Measurements from ENCODE around the gene TTLL9. TPM values are rescaled to one million over a fixed set of nuclear protein-coding genes. Genes with fewer than 3 reads are reported as not detected.

The TTLL9 gene
- total and polyA plus RNA-seq, 7 donors: 0.15 to 1.1 TPM; not detected in 5

DNA sequence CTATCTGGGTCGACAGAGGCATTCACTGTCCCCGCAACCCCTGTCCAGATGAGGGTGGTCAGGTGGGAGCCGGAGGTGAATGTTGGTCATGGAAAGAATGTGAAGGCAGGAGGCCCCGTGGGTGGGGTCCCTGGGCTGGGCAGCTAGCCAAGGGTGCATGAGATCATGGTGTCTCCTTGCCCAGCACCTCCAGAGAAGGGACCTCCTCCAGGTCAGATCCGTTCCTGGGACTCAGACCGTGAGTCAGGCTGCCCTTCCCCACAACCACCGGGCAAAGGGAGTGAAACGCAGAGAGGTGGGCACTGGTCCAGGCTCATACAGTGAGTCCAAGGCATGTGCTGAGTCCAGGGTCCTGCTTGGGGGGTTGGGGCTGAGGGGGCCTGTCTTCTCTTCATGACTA lies 28.5 kb upstream of the TTLL9 start:
- Histone ChIP-seq H3K27me3 (no peaks in the 10 kb centered on the region), H3K27ac (peak overlapping the region in 1 of 4 donors; percentile 23), H3K4me3 (no peak overlapping the region), H3K4me1 (peaks cover 0 to 1% (median 0%) of the 10 kb centered on the region in 4 donors), H3K9me3 (no peaks in the 10 kb centered on the region), H3K36me3 (no peaks in the 10 kb centered on the region)
- WGBS, 2 donors: 45 to 58% methylated on average over 8 of the region's 8 CpGs
- DNase-seq: peak; percentile 60
- TF ChIP-seq, protein P1, sequence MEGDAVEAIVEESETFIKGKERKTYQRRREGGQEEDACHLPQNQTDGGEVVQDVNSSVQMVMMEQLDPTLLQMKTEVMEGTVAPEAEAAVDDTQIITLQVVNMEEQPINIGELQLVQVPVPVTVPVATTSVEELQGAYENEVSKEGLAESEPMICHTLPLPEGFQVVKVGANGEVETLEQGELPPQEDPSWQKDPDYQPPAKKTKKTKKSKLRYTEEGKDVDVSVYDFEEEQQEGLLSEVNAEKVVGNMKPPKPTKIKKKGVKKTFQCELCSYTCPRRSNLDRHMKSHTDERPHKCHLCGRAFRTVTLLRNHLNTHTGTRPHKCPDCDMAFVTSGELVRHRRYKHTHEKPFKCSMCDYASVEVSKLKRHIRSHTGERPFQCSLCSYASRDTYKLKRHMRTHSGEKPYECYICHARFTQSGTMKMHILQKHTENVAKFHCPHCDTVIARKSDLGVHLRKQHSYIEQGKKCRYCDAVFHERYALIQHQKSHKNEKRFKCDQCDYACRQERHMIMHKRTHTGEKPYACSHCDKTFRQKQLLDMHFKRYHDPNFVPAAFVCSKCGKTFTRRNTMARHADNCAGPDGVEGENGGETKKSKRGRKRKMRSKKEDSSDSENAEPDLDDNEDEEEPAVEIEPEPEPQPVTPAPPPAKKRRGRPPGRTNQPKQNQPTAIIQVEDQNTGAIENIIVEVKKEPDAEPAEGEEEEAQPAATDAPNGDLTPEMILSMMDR (IDR thresholded peaks at IDR 0.05): no peak
- TF ChIP-seq POLR2A (IDR thresholded peaks at IDR 0.05): no peak
- no peak for TF ChIP-seq POLR2AphosphoS5 (IDR thresholded peaks at IDR 0.05)
- no peak for TF ChIP-seq EP300 (IDR thresholded peaks at IDR 0.05)
- intact Hi-C loops (cut with DNase I): no loop called here

DNA sequence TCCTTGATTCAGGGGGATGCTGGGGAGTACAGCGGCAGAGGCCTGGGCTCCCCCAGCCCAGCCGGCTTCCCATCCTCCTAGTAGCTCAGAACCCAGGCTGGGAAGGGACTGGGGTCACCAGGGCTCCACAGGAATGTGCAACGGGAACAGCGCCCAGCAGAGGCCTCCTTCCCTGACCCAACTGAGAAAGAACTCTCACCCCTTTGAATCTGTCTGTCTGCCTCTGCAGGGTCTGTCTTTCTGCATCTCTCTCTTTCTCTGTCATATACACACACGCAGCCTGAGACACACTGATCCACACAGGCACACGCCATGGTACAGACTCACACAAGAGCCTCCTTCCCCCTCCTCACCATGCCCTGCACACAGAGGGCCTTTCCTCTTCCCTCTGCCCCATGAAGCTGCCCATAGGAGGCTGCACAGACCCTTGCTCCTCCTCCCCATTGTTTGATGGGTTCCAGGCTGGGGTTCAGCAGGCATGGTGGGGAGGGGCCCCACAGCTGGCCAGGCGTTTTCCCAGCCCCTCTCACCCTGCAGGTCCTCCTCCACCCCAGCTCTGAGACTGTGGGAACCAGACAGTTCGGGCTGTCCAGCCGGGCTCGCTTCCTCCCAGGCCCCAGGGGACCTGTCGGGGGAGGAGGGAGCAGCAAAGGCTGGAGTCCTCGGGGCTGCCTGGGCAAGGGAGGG lies 27.8 kb upstream of the TTLL9 start:
- peak; percentile 56 for DNase-seq
- H3K27ac ChIP-seq: peak overlapping the region in 1 of 4 donors; percentile 23
- no peaks in the 10 kb centered on the region for H3K36me3 ChIP-seq
- 66 to 75% methylated on average over 12 of the region's 12 CpGs for WGBS, 2 donors
- no peaks in the 10 kb centered on the region for H3K9me3 ChIP-seq
- no peak overlapping the region for H3K4me3 ChIP-seq
- intact Hi-C loops (cut with DNase I): no loop called here
- TF ChIP-seq POLR2A (IDR thresholded peaks at IDR 0.05) (no peak), POLR2AphosphoS5 (IDR thresholded peaks at IDR 0.05) (no peak), EP300 (IDR thresholded peaks at IDR 0.05) (no peak)
- TF ChIP-seq, protein P1 (IDR thresholded peaks at IDR 0.05): no peak
- H3K4me1 ChIP-seq: no peaks in the 10 kb centered on the region
- no peaks in the 10 kb centered on the region for H3K27me3 ChIP-seq

DNA sequence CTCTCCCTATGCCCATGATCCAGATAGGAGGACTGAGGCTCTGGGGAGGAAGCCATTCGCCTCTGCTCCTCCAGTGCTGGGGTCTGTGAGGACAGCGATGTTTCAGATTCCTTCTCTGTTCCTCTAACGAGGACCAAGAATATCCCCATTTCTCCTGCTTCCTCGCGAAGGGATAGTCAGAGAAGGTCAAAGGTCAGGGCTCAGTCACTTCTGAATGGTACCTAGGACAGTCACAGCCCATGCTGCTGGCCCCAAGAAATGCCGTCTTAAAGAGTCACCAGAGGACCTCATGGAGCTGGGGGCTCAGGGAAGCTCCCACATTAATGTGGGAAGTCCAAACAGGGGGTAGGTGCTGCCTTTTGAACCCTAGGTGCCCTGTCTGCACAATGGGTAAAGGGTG lies 27.1 kb upstream of the TTLL9 start:
- no peak overlapping the region for H3K4me3 ChIP-seq
- WGBS, 2 donors: 71 to 78% methylated on average over 6 of the region's 6 CpGs
- intact Hi-C loops (cut with DNase I): no loop called here
- no peak for DNase-seq
- TF ChIP-seq, protein P1 (IDR thresholded peaks at IDR 0.05): no peak
- TF ChIP-seq POLR2A (IDR thresholded peaks at IDR 0.05) (no peak), EP300 (IDR thresholded peaks at IDR 0.05) (no peak), POLR2AphosphoS5 (IDR thresholded peaks at IDR 0.05) (no peak)
- H3K27me3 ChIP-seq: no peaks in the 10 kb centered on the region
- H3K36me3 ChIP-seq: no peaks in the 10 kb centered on the region
- no peaks in the 10 kb centered on the region for H3K9me3 ChIP-seq
- peak overlapping the region in 1 of 4 donors; percentile 23 for H3K27ac ChIP-seq
- no peaks in the 10 kb centered on the region for H3K4me1 ChIP-seq

DNA sequence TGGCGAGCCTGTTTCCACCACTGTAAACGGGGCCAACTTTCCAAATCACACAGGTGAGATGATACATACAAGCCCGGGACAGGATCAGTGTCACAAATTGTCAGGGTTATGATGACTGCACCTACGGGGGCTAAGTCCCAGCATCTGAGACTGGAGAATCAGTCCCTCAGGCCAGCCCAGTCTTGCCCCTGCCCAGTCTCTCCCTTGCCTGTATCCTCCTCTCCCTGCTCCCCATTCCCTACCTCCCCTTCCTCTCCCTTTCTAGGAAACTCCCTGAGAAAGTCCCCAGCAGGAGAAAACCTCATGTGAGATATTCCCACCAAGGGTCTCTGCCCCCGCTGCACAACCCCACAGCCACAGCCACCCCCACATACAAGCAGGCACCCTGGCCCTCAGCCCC lies 26.6 kb upstream of the TTLL9 start:
- Histone ChIP-seq H3K9me3 (no peaks in the 10 kb centered on the region), H3K36me3 (no peaks in the 10 kb centered on the region), H3K27ac (no peak overlapping the region), H3K4me1 (no peaks in the 10 kb centered on the region), H3K27me3 (peaks cover 0 to under 1% (median 0%) of the 10 kb centered on the region in 3 donors), H3K4me3 (peak overlapping the region in 1 of 4 donors; percentile 14)
- TF ChIP-seq EP300 (IDR thresholded peaks at IDR 0.05) (no peak), POLR2AphosphoS5 (IDR thresholded peaks at IDR 0.05) (no peak), POLR2A (IDR thresholded peaks at IDR 0.05) (no peak)
- TF ChIP-seq, protein P1 (IDR thresholded peaks at IDR 0.05): no peak
- intact Hi-C loops (cut with DNase I): no loop called here
- 78 to 83% methylated on average over 5 of the region's 5 CpGs for WGBS, 2 donors
- no peak for DNase-seq
